ENCODE measurements around the gene MMP12.

The MMP12 gene

DNA sequence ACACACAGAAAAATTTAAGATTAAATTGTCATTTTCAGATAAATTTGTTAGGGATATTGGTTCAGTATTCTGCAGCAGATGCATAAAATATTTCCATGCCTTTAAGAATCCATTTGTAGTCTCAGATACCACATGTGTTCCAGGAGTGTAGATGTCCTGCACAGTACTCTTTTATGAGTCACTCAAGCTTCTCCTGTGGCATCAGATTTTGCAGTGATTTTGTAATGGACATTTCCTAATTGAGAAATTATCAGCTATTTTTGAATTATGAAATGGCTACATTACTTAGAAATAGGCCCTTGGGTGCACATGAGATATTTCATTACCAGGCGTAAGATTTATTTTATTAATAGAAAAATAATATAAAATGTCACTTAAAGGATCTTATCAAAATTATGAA, 50.2 kb downstream of the MMP12 start:
- no peaks in the 10 kb centered on the region for H3K36me3 ChIP-seq (ENCODE audit: insufficient read depth, low read length)
- H2AFZ ChIP-seq (ENCODE audit: low read depth, low read length), result no peak overlapping the region
- no peak overlapping the region for H3K4me2 ChIP-seq (ENCODE audit: insufficient read depth, low read length)
- no peaks in the 10 kb centered on the region for H3K4me1 ChIP-seq (ENCODE audit: insufficient read depth, low read length)
- H3K4me3 ChIP-seq (ENCODE audit: low read depth in 1 of 2, low read length in 2 of 2), result no peak overlapping the region
- H3K27me3 ChIP-seq (ENCODE audit: insufficient read depth, low read length, poor library complexity), result no peaks in the 10 kb centered on the region
- no peaks in the 10 kb centered on the region for H3K9me3 ChIP-seq (ENCODE audit: insufficient read depth, low read length, severe bottlenecking)
- TF ChIP-seq, protein P1, sequence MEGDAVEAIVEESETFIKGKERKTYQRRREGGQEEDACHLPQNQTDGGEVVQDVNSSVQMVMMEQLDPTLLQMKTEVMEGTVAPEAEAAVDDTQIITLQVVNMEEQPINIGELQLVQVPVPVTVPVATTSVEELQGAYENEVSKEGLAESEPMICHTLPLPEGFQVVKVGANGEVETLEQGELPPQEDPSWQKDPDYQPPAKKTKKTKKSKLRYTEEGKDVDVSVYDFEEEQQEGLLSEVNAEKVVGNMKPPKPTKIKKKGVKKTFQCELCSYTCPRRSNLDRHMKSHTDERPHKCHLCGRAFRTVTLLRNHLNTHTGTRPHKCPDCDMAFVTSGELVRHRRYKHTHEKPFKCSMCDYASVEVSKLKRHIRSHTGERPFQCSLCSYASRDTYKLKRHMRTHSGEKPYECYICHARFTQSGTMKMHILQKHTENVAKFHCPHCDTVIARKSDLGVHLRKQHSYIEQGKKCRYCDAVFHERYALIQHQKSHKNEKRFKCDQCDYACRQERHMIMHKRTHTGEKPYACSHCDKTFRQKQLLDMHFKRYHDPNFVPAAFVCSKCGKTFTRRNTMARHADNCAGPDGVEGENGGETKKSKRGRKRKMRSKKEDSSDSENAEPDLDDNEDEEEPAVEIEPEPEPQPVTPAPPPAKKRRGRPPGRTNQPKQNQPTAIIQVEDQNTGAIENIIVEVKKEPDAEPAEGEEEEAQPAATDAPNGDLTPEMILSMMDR (IDR thresholded peaks at IDR 0.05; ENCODE audit: borderline replicate concordance, extremely low read depth, low read length, poor library complexity, severe bottlenecking), result no peak
- no peak for TF ChIP-seq EZH2 (IDR thresholded peaks at IDR 0.05; ENCODE audit: borderline replicate concordance, low read depth, low read length, severe bottlenecking)
- H4K20me1 ChIP-seq (ENCODE audit: insufficient read depth, low read length), result no peaks in the 10 kb centered on the region
- DNase-seq (no peak), ATAC-seq (ENCODE audit: insufficient read depth, low read depth) (no peak)
- H3K27ac ChIP-seq (ENCODE audit: low read length), result no peak overlapping the region
- H3K9ac ChIP-seq (ENCODE audit: low read depth, low read length), result no peak overlapping the region
- no peaks in the 10 kb centered on the region for H3K79me2 ChIP-seq (ENCODE audit: insufficient read depth, low read length)

DNA sequence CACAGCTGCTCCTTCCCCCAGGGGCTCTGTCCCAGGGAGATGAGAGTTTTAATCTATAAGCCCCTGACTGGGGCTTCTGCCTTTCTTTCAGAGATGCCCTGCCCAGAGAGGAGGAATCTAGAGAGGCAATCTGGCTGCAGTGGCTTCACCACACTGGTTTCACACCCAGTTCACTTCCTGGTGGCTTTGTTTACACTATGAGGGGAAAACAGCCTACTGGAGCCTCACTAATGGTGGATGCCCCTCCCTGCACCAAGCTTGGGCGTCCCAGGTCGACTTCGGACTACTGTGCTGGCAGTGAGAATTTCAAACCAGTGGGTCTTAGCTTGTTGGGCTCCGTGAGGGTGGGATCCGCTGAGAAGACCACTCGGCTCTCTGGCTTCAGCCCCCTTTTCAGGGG, 55.3 kb downstream of the MMP12 start:
- no peak overlapping the region for H3K4me2 ChIP-seq (ENCODE audit: insufficient read depth, low read length)
- H3K4me1 ChIP-seq (ENCODE audit: insufficient read depth, low read length), result no peaks in the 10 kb centered on the region
- no peak overlapping the region for H3K4me3 ChIP-seq (ENCODE audit: low read depth in 1 of 2, low read length in 2 of 2)
- ATAC-seq (ENCODE audit: insufficient read depth, low read depth) (no peak), DNase-seq (no peak)
- H4K20me1 ChIP-seq (ENCODE audit: insufficient read depth, low read length), result no peaks in the 10 kb centered on the region
- no peak for TF ChIP-seq EZH2 (IDR thresholded peaks at IDR 0.05; ENCODE audit: borderline replicate concordance, low read depth, low read length, severe bottlenecking)
- TF ChIP-seq, protein P1 (IDR thresholded peaks at IDR 0.05; ENCODE audit: borderline replicate concordance, extremely low read depth, low read length, poor library complexity, severe bottlenecking), result no peak
- no peaks in the 10 kb centered on the region for H3K9me3 ChIP-seq (ENCODE audit: insufficient read depth, low read length, severe bottlenecking)
- H3K9ac ChIP-seq (ENCODE audit: low read depth, low read length), result no peak overlapping the region
- no peaks in the 10 kb centered on the region for H3K27me3 ChIP-seq (ENCODE audit: insufficient read depth, low read length, poor library complexity)
- H3K79me2 ChIP-seq (ENCODE audit: insufficient read depth, low read length), result no peaks in the 10 kb centered on the region
- no peaks in the 10 kb centered on the region for H3K36me3 ChIP-seq (ENCODE audit: insufficient read depth, low read length)
- no peak overlapping the region for H3K27ac ChIP-seq (ENCODE audit: low read length)
- no peak overlapping the region for H2AFZ ChIP-seq (ENCODE audit: low read depth, low read length)

DNA sequence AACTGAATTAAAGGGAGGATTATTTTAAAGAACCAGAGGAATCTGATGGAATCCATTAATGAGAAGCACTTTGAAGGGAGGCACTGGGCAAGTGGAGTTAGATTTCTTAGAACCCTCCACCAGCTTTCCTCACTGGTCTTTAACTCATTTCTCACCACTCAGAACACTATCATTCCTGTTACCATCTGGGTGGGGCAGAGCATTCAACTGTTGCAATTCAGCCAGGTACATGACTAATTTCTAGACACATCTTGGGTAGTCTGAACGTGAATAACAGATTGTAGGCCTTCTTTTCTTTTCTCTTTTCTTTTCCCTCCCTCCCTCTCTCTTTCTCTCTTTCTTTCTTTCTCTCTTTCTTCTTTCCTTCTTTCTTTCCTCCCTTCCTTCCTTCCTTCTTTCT, 61.3 kb downstream of the MMP12 start:
- TF ChIP-seq EZH2 (IDR thresholded peaks at IDR 0.05; ENCODE audit: borderline replicate concordance, low read depth, low read length, severe bottlenecking), result no peak
- TF ChIP-seq, protein P1 (IDR thresholded peaks at IDR 0.05; ENCODE audit: borderline replicate concordance, extremely low read depth, low read length, poor library complexity, severe bottlenecking), result no peak
- H3K4me3 ChIP-seq (ENCODE audit: low read depth in 1 of 2, low read length in 2 of 2), result no peak overlapping the region
- no peaks in the 10 kb centered on the region for H3K9me3 ChIP-seq (ENCODE audit: insufficient read depth, low read length, severe bottlenecking)
- no peaks in the 10 kb centered on the region for H3K36me3 ChIP-seq (ENCODE audit: insufficient read depth, low read length)
- H4K20me1 ChIP-seq (ENCODE audit: insufficient read depth, low read length), result no peaks in the 10 kb centered on the region
- no peak overlapping the region for H3K4me2 ChIP-seq (ENCODE audit: insufficient read depth, low read length)
- peaks cover 5% of the 10 kb centered on the region for H3K27me3 ChIP-seq (ENCODE audit: insufficient read depth, low read length, poor library complexity)
- DNase-seq (no peak), ATAC-seq (ENCODE audit: insufficient read depth, low read depth) (no peak)
- H3K4me1 ChIP-seq (ENCODE audit: insufficient read depth, low read length), result no peaks in the 10 kb centered on the region
- no peak overlapping the region for H3K9ac ChIP-seq (ENCODE audit: low read depth, low read length)
- no peaks in the 10 kb centered on the region for H3K79me2 ChIP-seq (ENCODE audit: insufficient read depth, low read length)
- H3K27ac ChIP-seq (ENCODE audit: low read length), result no peak overlapping the region
- no peak overlapping the region for H2AFZ ChIP-seq (ENCODE audit: low read depth, low read length)
